Gastrocnemius medialis (tissue), 4 donors: ENCODE measurements around the gene MTFP1.

ENCODE experiments used
- POLR2A ChIP-seq, 2 donors: fragments of 450-650 bp; IDR thresholded peaks; one replicate each; pipeline ENCODE4 v1.6.1; 2017; ENCODE audit warnings: antibody characterized with exemption in 2 of 2, mild to moderate bottlenecking in 2 of 2, moderate library complexity in 2 of 2
- TF ChIP-seq, protein P1 (sequence below), 5 experiments: fragments of 450-650 bp in 3 of 5; fragments of 200-600 bp in 2 of 5; sonication (generic) in 2 of 5; IDR thresholded peaks in 4 of 5; conservative IDR thresholded peaks in 1 of 5; 1 replicate in 4 of 5; 2 replicates in 1 of 5; pipeline ENCODE4 v1.5.1; 2016 to 2019; ENCODE audit warnings: antibody characterized with exemption in 5 of 5, mild to moderate bottlenecking in 3 of 5, moderate library complexity in 3 of 5

- TF ChIP-seq POLR2A (IDR thresholded peaks at IDR 0.05), result no peak
- TF ChIP-seq, protein P1, sequence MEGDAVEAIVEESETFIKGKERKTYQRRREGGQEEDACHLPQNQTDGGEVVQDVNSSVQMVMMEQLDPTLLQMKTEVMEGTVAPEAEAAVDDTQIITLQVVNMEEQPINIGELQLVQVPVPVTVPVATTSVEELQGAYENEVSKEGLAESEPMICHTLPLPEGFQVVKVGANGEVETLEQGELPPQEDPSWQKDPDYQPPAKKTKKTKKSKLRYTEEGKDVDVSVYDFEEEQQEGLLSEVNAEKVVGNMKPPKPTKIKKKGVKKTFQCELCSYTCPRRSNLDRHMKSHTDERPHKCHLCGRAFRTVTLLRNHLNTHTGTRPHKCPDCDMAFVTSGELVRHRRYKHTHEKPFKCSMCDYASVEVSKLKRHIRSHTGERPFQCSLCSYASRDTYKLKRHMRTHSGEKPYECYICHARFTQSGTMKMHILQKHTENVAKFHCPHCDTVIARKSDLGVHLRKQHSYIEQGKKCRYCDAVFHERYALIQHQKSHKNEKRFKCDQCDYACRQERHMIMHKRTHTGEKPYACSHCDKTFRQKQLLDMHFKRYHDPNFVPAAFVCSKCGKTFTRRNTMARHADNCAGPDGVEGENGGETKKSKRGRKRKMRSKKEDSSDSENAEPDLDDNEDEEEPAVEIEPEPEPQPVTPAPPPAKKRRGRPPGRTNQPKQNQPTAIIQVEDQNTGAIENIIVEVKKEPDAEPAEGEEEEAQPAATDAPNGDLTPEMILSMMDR (IDR thresholded peaks at IDR 0.05 in 4 of 5, conservative IDR thresholded peaks at IDR 0.05 in 1 of 5), result no peak
Measured at GRCh38 chr22:30421695-30422480, 3.7 kb upstream of the MTFP1 start.
